Amniotic epithelial cell (primary cell): Measurements from ENCODE around the gene MSI2.

ENCODE experiments used
- DNase-seq: peaks from one replicate; pipeline ENCODE4 v3.0.0-alpha.2; 2010; ENCODE audit warnings: low read depth

MSI2 gene

GRCh38 chr17:57689254-57689653 is 432.9 kb downstream of the MSI2 start:
- DNase-seq: no peak

- no peak for DNase-seq
Measured at GRCh38 chr17:57691939-57692338, 435.6 kb downstream of the MSI2 start.

- no peak for DNase-seq
Measured at GRCh38 chr17:57692770-57693169, 436.4 kb downstream of the MSI2 start.

GRCh38 chr17:57694051-57694450 is 437.7 kb downstream of the MSI2 start:
- DNase-seq: no peak

GRCh38 chr17:57696050-57696449 is 439.7 kb downstream of the MSI2 start:
- DNase-seq: no peak

- DNase-seq: no peak
Measured at GRCh38 chr17:57697197-57697596, 440.9 kb downstream of the MSI2 start.

GRCh38 chr17:57697891-57698711 is 441.8 kb downstream of the MSI2 start:
- peak; percentile 16 for DNase-seq

- DNase-seq: no peak
Measured at GRCh38 chr17:57699751-57700219, 443.5 kb downstream of the MSI2 start.

- no peak for DNase-seq
Measured at GRCh38 chr17:57701124-57701523, 444.8 kb downstream of the MSI2 start.

GRCh38 chr17:57703273-57703672 is 446.9 kb downstream of the MSI2 start:
- DNase-seq: no peak

GRCh38 chr17:57704448-57704847 is 448.1 kb downstream of the MSI2 start:
- DNase-seq: no peak

- no peak for DNase-seq
Measured at GRCh38 chr17:57705921-57706695, 449.8 kb downstream of the MSI2 start.

- no peak for DNase-seq
Measured at GRCh38 chr17:57706761-57707160, 450.4 kb downstream of the MSI2 start.

GRCh38 chr17:57707892-57708291 is 451.6 kb downstream of the MSI2 start:
- no peak for DNase-seq

GRCh38 chr17:57708410-57708809 is 452.1 kb downstream of the MSI2 start:
- DNase-seq: no peak

GRCh38 chr17:57713140-57713539 is 456.8 kb downstream of the MSI2 start:
- DNase-seq: no peak

- no peak for DNase-seq
Measured at GRCh38 chr17:57714665-57715180, 458.4 kb downstream of the MSI2 start.

GRCh38 chr17:57715981-57716380 is 459.7 kb downstream of the MSI2 start:
- DNase-seq: no peak

GRCh38 chr17:57718878-57719277 is 462.6 kb downstream of the MSI2 start:
- no peak for DNase-seq

- no peak for DNase-seq
Measured at GRCh38 chr17:57720386-57721035, 464.2 kb downstream of the MSI2 start.

GRCh38 chr17:57721967-57722703 is 465.8 kb downstream of the MSI2 start:
- no peak for DNase-seq

GRCh38 chr17:57722704-57723043 is 466.4 kb downstream of the MSI2 start:
- no peak for DNase-seq
